ENCODE measurements around the gene MYZAP. TPM values are rescaled to one million over a fixed set of nuclear protein-coding genes. Genes with fewer than 3 reads are reported as not detected.

MYZAP gene
- total and polyA plus RNA-seq, 2 of the 8 experiments (the other 6 are each of a cell fraction or from before 2014, with no cell fraction given), result 0.41 to 0.65 TPM

DNA sequence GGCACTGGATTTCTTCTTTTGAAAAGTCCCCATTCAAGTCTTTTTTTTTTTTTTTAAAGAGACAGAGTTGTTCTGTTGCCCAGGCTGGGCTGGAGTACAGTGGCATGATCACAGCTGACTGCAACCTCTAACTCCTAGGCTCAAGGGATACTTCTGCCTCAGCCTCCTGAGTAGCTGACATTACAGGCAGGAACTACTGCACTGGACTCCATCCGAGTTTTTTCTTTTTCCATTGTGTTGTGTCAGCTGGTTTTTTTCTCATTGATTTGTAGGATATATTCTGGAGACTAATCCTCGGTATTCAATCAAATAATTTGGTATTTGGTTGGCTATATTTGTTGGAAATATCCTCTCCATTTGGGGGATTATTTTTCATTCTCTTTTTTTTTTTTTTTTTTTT, 126.6 kb downstream of the MYZAP start (continued):
- TF ChIP-seq CHD1 (IDR thresholded peaks at IDR 0.05; ENCODE audit: low read depth, low read length), result no peak

Data from H1 (cell line).